ENCODE results near the gene ST3GAL2. TPM values are rescaled to one million over a fixed set of nuclear protein-coding genes. Genes with fewer than 3 reads are reported as not detected.

The ST3GAL2 gene
- total RNA-seq, 1 experiment from 2014 or later, result 9.7 TPM

- no peaks in the 10 kb centered on the region for H3K27me3 Mint-ChIP-seq (ENCODE audit: unreplicated experiment)
- no peak overlapping the region for H3K27ac Mint-ChIP-seq (ENCODE audit: unreplicated experiment)
- CTCF ChIA-PET, result no interaction called here
- no peak for DNase-seq
- peaks cover 10% of the 10 kb centered on the region for H3K4me1 Mint-ChIP-seq (ENCODE audit: low read depth, unreplicated experiment)
- no peaks in the 10 kb centered on the region for H3K9me3 Mint-ChIP-seq (ENCODE audit: low read depth, unreplicated experiment)
- intact Hi-C loops (cut with micrococcal nuclease; ENCODE audit: unreplicated experiment), result no loop called here
- no peak for TF ChIP-seq CTCF (IDR thresholded peaks at IDR 0.05; ENCODE audit: unreplicated experiment)
- no TSS peak for BruUV-seq (replicated peaks)
- H3K4me3 Mint-ChIP-seq (ENCODE audit: low read depth, unreplicated experiment), result no peak overlapping the region
- H3K36me3 Mint-ChIP-seq (ENCODE audit: insufficient read depth, unreplicated experiment), result peaks cover 3% of the 10 kb centered on the region
Measured at GRCh38 chr16:70402916-70403659, 35.8 kb downstream of the ST3GAL2 start.

- CTCF ChIA-PET, result interaction anchor here (1.3 kb wide), 1 partner anchor 10 kb away, joined by 4 read pairs; no protein-coding TSS in a partner anchor
Measured at GRCh38 chr16:70399951-70400350, 38.9 kb downstream of the ST3GAL2 start.

GRCh38 chr16:70399381-70399780 lies 39.5 kb downstream of the ST3GAL2 start:
- no peak for TF ChIP-seq CTCF (IDR thresholded peaks at IDR 0.05; ENCODE audit: unreplicated experiment)
- Mint-ChIP-seq H3K9me3 (ENCODE audit: low read depth, unreplicated experiment) (no peaks in the 10 kb centered on the region), H3K27me3 (ENCODE audit: unreplicated experiment) (no peaks in the 10 kb centered on the region), H3K27ac (ENCODE audit: unreplicated experiment) (no peak overlapping the region), H3K4me3 (ENCODE audit: low read depth, unreplicated experiment) (no peak overlapping the region), H3K4me1 (ENCODE audit: low read depth, unreplicated experiment) (peaks cover 8% of the 10 kb centered on the region), H3K36me3 (ENCODE audit: insufficient read depth, unreplicated experiment) (peaks cover 4% of the 10 kb centered on the region)
- CTCF ChIA-PET, result interaction anchor here (0.6 to 1.4 kb wide), 2 partner anchors 26 to 43 kb away, joined by 5 to 11 read pairs; no protein-coding TSS in a partner anchor
- intact Hi-C loops (cut with micrococcal nuclease; ENCODE audit: unreplicated experiment), result no loop called here
- no peak for DNase-seq
- BruUV-seq (replicated peaks), result no TSS peak

More at GRCh38 chr16:70399951-70400350, 38.9 kb downstream of the ST3GAL2 start:
- Mint-ChIP-seq H3K36me3 (ENCODE audit: insufficient read depth, unreplicated experiment) (peaks cover 4% of the 10 kb centered on the region), H3K27ac (ENCODE audit: unreplicated experiment) (no peak overlapping the region), H3K9me3 (ENCODE audit: low read depth, unreplicated experiment) (no peaks in the 10 kb centered on the region), H3K4me3 (ENCODE audit: low read depth, unreplicated experiment) (no peak overlapping the region), H3K4me1 (ENCODE audit: low read depth, unreplicated experiment) (peaks cover 10% of the 10 kb centered on the region), H3K27me3 (ENCODE audit: unreplicated experiment) (no peaks in the 10 kb centered on the region)
- intact Hi-C loops (cut with micrococcal nuclease; ENCODE audit: unreplicated experiment), result no loop called here
- TF ChIP-seq CTCF (IDR thresholded peaks at IDR 0.05; ENCODE audit: unreplicated experiment), result no peak
- DNase-seq, result no peak
- no TSS peak for BruUV-seq (replicated peaks)

GRCh38 chr16:70398177-70398743 lies 40.6 kb downstream of the ST3GAL2 start:
- H3K27me3 Mint-ChIP-seq (ENCODE audit: unreplicated experiment), result no peaks in the 10 kb centered on the region
- intact Hi-C loops (cut with micrococcal nuclease; ENCODE audit: unreplicated experiment), result no loop called here
- TF ChIP-seq CTCF (IDR thresholded peaks at IDR 0.05; ENCODE audit: unreplicated experiment), result no peak
- no peaks in the 10 kb centered on the region for H3K4me1 Mint-ChIP-seq (ENCODE audit: low read depth, unreplicated experiment)
- H3K4me3 Mint-ChIP-seq (ENCODE audit: low read depth, unreplicated experiment), result no peak overlapping the region
- DNase-seq, result no peak
- CTCF ChIA-PET, result interaction anchor here (1.4 kb wide), 1 partner anchor 42 kb away, joined by 11 read pairs; no protein-coding TSS in a partner anchor
- peaks cover 4% of the 10 kb centered on the region for H3K36me3 Mint-ChIP-seq (ENCODE audit: insufficient read depth, unreplicated experiment)
- no TSS peak for BruUV-seq (replicated peaks)
- no peak overlapping the region for H3K27ac Mint-ChIP-seq (ENCODE audit: unreplicated experiment)
- H3K9me3 Mint-ChIP-seq (ENCODE audit: low read depth, unreplicated experiment), result no peaks in the 10 kb centered on the region
